OCI-LY1 (cell line): ENCODE data around the gene GMPR.

Experiments
- H2AFZ ChIP-seq: fragments of 200-600 bp; sonication (generic), shearing (Covaris generic); 2 replicates; pipeline ENCODE4 v1.6.0; 2014; ENCODE audit warnings: antibody characterized with exemption, mild to moderate bottlenecking, low read length
- H3F3A ChIP-seq: fragments of 200-600 bp; sonication (generic), shearing (Covaris generic); 2 replicates; pipeline ENCODE4 v1.6.0; 2014; ENCODE audit warnings: mild to moderate bottlenecking, antibody characterized with exemption, low read length, moderate library complexity; ENCODE audit not compliant: insufficient read depth
- H3K27ac ChIP-seq: fragments of 200-600 bp; sonication (generic); 2 replicates; pipeline ENCODE4 v1.5.1; 2014; ENCODE audit warnings: low read length, mixed run types, mild to moderate bottlenecking, low read depth; ENCODE audit not compliant: poor library complexity, severe bottlenecking
- H3K27me3 ChIP-seq: fragments of 200-600 bp; sonication (generic); 2 replicates; pipeline ENCODE4 v1.6.0; 2014; ENCODE audit warnings: antibody characterized with exemption, mild to moderate bottlenecking, low read length, moderate library complexity; ENCODE audit not compliant: insufficient read depth
- H3K36me3 ChIP-seq: fragments of 200-600 bp; sonication (generic); 2 replicates; pipeline ENCODE4 v1.6.1; 2014; ENCODE audit warnings: mild to moderate bottlenecking, antibody characterized with exemption, low read length, moderate library complexity, mixed read lengths; ENCODE audit not compliant: insufficient read depth
- H3K4me1 ChIP-seq: fragments of 200-600 bp; sonication (generic); 2 replicates; pipeline ENCODE4 v1.5.1; 2014; ENCODE audit warnings: mild to moderate bottlenecking, low read length, moderate library complexity; ENCODE audit not compliant: insufficient read depth, severe bottlenecking
- H3K4me2 ChIP-seq: fragments of 200-600 bp; sonication (generic), shearing (Covaris generic); 2 replicates; pipeline ENCODE4 v1.6.1; 2014; ENCODE audit warnings: low read length
- H3K4me3 ChIP-seq: fragments of 200-600 bp; sonication (generic); 2 replicates; pipeline ENCODE4 v1.5.1; 2014; ENCODE audit warnings: low read length, low read depth, mild to moderate bottlenecking, mixed read lengths; ENCODE audit not compliant: poor library complexity, severe bottlenecking
- H3K79me2 ChIP-seq: fragments of 200-600 bp; shearing (Covaris generic); 2 replicates; pipeline ENCODE4 v1.6.1; 2016; ENCODE audit warnings: mixed run types, low read length, mixed read lengths; ENCODE audit not compliant: insufficient read depth
- H3K9ac ChIP-seq: fragments of 200-600 bp; sonication (generic), shearing (Covaris generic); 2 replicates; pipeline ENCODE4 v1.6.1; 2014; ENCODE audit warnings: mild to moderate bottlenecking, low read length, mixed read lengths
- H3K9me2 ChIP-seq: fragments of 200-600 bp; sonication (generic), shearing (Covaris generic); 2 replicates; pipeline ENCODE4 v1.6.1; 2014; ENCODE audit warnings: low read depth, mild to moderate bottlenecking, low read length, mixed read lengths
- H3K9me3 ChIP-seq: fragments of 200-600 bp; shearing (Covaris generic); 2 replicates; pipeline ENCODE4 v1.6.1; 2014; ENCODE audit warnings: low read length, mixed read lengths
- H4K20me1 ChIP-seq: fragments of 200-600 bp; sonication (generic), shearing (Covaris generic); 2 replicates; pipeline ENCODE4 v1.6.0; 2016; ENCODE audit warnings: mild to moderate bottlenecking, low read length; ENCODE audit not compliant: insufficient read depth
- CTCF ChIP-seq: fragments of 200-600 bp; sonication (generic), shearing (Covaris generic); IDR thresholded peaks from 2 replicates; pipeline ENCODE4 v1.5.1; 2017; ENCODE audit warnings: mild to moderate bottlenecking, antibody characterized with exemption, low read length, moderate library complexity, mixed read lengths
- EZH2 ChIP-seq: fragments of 200-600 bp; sonication (generic), shearing (Covaris generic); IDR thresholded peaks from 2 replicates; pipeline ENCODE4 v1.8.0; 2017; ENCODE audit warnings: borderline replicate concordance, mixed run types, mild to moderate bottlenecking, antibody characterized with exemption, low read length, moderate library complexity, mixed read lengths

The GMPR gene

GRCh38 chr6:16217156-16217721 is 21.1 kb upstream of the GMPR start:
- Histone ChIP-seq H3F3A (no peaks in the 10 kb centered on the region), H3K9me3 (no peaks in the 10 kb centered on the region), H3K27ac (no peak overlapping the region), H4K20me1 (no peaks in the 10 kb centered on the region), H3K4me1 (no peaks in the 10 kb centered on the region), H3K4me2 (no peak overlapping the region), H3K4me3 (no peak overlapping the region), H3K36me3 (no peaks in the 10 kb centered on the region), H3K79me2 (no peaks in the 10 kb centered on the region), H3K9ac (no peak overlapping the region), H3K9me2 (no peaks in the 10 kb centered on the region), H3K27me3 (0 out of 2 replicates have a peak, but pooled peaks cover 4% of the 10 kb centered on the region), H2AFZ (no peak overlapping the region)
- TF ChIP-seq CTCF = no peak
- no peak for TF ChIP-seq EZH2

GRCh38 chr6:16222826-16223225 is 15.6 kb upstream of the GMPR start:
- Histone ChIP-seq H3K9ac (no peak overlapping the region), H3K27ac (no peak overlapping the region), H4K20me1 (no peaks in the 10 kb centered on the region), H3F3A (no peaks in the 10 kb centered on the region), H3K27me3 (no peaks in the 10 kb centered on the region), H3K9me2 (no peaks in the 10 kb centered on the region), H2AFZ (no peak overlapping the region), H3K4me1 (no peaks in the 10 kb centered on the region), H3K4me2 (no peak overlapping the region), H3K36me3 (no peaks in the 10 kb centered on the region), H3K4me3 (no peak overlapping the region), H3K9me3 (no peaks in the 10 kb centered on the region), H3K79me2 (no peaks in the 10 kb centered on the region)
- TF ChIP-seq CTCF (no peak), EZH2 (no peak)

GRCh38 chr6:16223362-16223761 is 15.0 kb upstream of the GMPR start:
- no peaks in the 10 kb centered on the region for H3K9me3 ChIP-seq

More at GRCh38 chr6:16223362-16223761, 15.0 kb upstream of the GMPR start:
- H3K4me2 ChIP-seq = no peak overlapping the region
- no peak overlapping the region for H3K27ac ChIP-seq
- H3F3A ChIP-seq = no peaks in the 10 kb centered on the region
- no peaks in the 10 kb centered on the region for H3K27me3 ChIP-seq
- no peak overlapping the region for H2AFZ ChIP-seq
- H3K4me3 ChIP-seq = no peak overlapping the region
- no peaks in the 10 kb centered on the region for H3K9me2 ChIP-seq
- TF ChIP-seq EZH2 (no peak), CTCF (no peak)
- no peaks in the 10 kb centered on the region for H4K20me1 ChIP-seq
- no peak overlapping the region for H3K9ac ChIP-seq
- H3K4me1 ChIP-seq = no peaks in the 10 kb centered on the region
- H3K79me2 ChIP-seq = no peaks in the 10 kb centered on the region
- no peaks in the 10 kb centered on the region for H3K36me3 ChIP-seq
